DOHH2 (cell line): ENCODE results near the gene GGN.

ENCODE experiments used
- EZH2phosphoT487 ChIP-seq: fragments of 200-600 bp; sonication (generic); IDR thresholded peaks from 2 replicates; pipeline ENCODE4 v1.6.1; 2017; ENCODE audit warnings: borderline replicate concordance, mild to moderate bottlenecking, antibody characterized with exemption, low read length, moderate library complexity, mixed read lengths
- TF ChIP-seq, protein P1 (sequence below): fragments of 200-600 bp; sonication (generic); IDR thresholded peaks from one replicate; pipeline ENCODE4 v1.5.1; 2014; ENCODE audit warnings: antibody characterized with exemption, mild to moderate bottlenecking, low read depth, low read length; ENCODE audit not compliant: poor library complexity, severe bottlenecking

DNA sequence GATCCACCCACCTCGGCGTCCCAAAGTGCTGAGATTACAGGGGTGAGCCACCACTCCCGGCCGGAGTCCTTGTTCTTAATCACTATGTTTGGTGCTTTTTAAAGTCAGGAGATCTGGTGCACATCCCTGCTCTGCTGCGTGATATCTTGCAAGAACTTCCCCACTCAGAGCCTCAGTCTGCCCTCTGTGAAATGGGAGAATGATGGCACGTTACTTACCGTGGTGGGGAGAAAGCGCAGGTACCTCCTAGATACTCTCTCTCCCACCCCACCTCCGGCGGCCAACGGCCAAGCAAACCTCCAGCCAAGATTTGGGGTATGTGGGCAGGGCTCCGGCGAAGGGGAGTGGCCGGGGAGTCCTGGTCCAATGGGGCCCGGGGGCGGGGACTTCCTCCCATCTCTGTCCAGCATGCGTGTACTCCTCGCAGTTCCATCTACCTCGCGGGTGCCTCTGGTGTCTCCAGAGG lies 45.5 kb upstream of the GGN start, which contains the start of gene RYR1:
- TF ChIP-seq, protein P1, sequence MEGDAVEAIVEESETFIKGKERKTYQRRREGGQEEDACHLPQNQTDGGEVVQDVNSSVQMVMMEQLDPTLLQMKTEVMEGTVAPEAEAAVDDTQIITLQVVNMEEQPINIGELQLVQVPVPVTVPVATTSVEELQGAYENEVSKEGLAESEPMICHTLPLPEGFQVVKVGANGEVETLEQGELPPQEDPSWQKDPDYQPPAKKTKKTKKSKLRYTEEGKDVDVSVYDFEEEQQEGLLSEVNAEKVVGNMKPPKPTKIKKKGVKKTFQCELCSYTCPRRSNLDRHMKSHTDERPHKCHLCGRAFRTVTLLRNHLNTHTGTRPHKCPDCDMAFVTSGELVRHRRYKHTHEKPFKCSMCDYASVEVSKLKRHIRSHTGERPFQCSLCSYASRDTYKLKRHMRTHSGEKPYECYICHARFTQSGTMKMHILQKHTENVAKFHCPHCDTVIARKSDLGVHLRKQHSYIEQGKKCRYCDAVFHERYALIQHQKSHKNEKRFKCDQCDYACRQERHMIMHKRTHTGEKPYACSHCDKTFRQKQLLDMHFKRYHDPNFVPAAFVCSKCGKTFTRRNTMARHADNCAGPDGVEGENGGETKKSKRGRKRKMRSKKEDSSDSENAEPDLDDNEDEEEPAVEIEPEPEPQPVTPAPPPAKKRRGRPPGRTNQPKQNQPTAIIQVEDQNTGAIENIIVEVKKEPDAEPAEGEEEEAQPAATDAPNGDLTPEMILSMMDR: no peak
- TF ChIP-seq EZH2phosphoT487: no peak
